Activated CD4-positive, alpha-beta T cell treated with anti-CD3 and anti-CD28 coated beads, Interleukin-2, amount 50 U/mL, for 48 hours (primary cell): ENCODE results near the gene UGT1A8.
"Not testable (repeated sequence)": the region's sequence is repeated elsewhere in the genome, so short reads cannot be mapped to it uniquely, and the experiment has no call there.

ENCODE experiments used
- DNase-seq, 2 experiments: peaks; one replicate each; pipeline ENCODE4 v3.0.0-alpha.2; 2020

The UGT1A8 gene

DNA sequence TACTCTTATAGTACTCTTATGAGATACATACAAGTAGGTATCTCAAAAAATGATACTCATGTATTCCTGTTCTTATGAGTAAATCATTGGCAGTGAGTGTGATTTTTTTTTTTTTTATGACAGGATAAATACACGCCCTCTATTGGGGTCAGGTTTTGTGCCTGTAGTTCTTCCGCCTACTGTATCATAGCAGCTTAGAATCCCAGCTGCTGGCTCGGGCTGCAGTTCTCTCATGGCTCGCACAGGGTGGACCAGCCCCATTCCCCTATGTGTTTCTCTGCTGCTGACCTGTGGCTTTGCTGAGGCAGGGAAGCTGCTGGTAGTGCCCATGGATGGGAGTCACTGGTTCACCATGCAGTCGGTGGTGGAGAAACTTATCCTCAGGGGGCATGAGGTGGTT, at the start of gene UGT1A8:
UGT1A8 (plus strand) TSS at position 158 of the 400 bp plus-strand sequence; CDS start at position 233, 75 bp downstream.
- DNase-seq, result not testable (repeated sequence)

DNA sequence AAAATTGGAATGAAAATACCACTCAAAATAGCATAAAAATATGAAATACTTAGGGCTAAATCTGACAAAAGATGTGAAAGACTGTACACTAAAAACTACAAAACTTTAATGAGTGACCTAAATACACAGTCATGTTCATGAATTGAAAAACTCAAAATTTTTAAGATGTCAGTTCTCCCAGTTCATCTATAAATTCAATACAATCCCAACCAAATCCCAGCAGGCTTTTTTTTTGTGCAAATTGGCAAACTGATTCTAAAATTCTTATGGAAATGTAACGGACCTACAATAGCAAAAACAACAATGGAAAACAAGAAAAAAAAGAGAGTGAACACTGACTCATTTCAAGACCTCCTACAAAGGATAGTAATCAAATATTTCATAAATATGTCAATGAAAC, 46.4 kb upstream of the UGT1A8 start:
- DNase-seq, result no peak

- no peak for DNase-seq
Observed at GRCh38 chr2:233571462-233571861, 46.0 kb upstream of the UGT1A8 start.

DNA sequence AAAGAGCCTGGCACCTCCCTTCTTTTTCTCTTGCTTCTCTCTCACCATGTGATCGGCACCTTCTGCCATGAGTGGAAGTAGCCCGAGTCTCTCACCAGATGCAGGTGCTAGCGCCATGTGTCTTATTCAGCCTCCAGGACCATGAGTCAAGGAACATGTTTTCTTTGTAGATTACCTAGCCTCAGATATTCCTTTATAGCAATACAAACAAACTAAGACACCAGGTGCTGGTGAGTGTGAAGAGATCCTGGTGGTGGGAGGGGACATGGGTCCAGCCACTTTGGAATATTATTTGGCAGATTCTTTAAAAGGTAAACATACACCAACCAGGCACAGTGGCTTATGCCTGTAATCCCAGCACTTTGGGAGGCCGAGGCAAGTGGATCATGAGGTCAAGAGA, 45.0 kb upstream of the UGT1A8 start:
- DNase-seq, result no peak

DNA sequence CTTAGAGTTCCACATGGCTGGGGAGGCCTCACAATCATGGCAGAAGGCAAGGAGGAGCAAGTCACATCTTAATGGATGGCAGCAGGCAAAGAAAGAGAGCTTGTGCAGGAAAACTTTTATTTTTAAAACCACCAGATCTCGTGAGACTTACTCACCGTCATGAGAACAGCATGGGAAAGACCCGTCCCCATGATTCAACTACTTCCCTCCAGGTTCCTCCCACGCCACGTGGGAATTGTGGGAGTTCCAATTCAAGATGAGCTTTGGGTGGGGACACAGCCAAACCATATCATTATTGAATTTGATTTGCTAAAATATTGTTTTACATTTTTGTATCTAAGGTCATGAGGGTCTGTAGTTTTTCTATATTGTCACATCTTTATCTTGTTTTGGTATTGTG, 40.1 kb upstream of the UGT1A8 start:
- not testable (repeated sequence) for DNase-seq

DNA sequence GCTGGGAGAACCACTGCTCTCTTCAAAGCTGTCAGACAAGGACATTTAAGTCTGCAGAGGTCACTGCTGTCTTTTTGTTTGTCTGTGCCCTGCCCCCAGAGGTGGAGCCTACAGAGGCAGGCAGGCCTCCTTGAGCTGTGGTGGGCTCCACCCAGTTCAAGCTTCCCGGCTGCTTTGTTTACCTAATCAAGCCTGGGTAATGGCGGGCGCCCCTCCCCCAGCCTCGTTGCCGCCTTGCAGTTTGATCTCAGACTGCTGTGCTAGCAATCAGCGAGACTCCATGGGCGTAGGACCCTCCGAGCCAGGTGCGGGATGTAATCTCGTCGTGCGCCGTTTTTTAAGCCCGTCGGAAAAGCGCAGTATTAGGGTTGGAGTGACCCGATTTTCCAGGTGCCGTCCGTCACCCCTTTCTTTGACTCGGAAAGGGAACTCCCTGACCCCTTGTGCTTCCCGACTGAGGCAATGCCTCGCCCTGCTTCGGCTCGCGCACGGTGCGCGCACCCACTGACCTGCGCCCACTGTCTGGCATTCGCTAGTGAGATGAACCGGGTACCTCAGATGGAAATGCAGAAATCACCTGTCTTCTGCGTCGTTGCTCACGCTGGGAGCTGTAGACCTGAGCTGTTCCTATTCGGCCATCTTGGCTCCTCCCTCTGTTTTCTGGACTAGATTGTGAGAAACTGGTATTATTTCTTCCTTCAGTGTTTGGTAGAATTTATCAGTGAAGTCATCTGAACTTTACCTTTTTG, 34.0 kb upstream of the UGT1A8 start:
- not testable (repeated sequence) for DNase-seq

- DNase-seq, result no peak
Observed at GRCh38 chr2:233584210-233584609, 33.2 kb upstream of the UGT1A8 start.

GRCh38 chr2:233588400-233588799, 29.0 kb upstream of the UGT1A8 start:
- no peak for DNase-seq

DNA sequence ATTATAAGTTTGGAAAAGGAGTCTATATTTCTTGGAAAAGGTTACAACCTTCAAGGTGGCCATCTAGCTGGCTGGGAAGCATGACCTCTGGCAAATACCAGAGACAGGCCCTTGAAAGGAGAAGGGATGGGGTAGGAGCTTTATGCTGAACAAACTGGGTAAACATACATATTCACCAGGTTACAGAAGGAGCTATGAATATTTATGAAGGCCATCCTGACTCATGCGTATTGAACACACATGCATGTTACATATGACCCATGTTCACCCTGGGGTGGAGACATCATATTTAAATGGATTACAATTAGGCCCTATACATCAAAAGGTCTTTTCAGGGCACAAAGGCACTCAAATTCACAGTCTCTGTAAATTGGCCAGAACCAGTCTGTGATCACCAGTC, 24.7 kb upstream of the UGT1A8 start:
- not testable (repeated sequence) for DNase-seq

- DNase-seq, result no peak
Observed at GRCh38 chr2:233593201-233593600, 24.2 kb upstream of the UGT1A8 start.

DNA sequence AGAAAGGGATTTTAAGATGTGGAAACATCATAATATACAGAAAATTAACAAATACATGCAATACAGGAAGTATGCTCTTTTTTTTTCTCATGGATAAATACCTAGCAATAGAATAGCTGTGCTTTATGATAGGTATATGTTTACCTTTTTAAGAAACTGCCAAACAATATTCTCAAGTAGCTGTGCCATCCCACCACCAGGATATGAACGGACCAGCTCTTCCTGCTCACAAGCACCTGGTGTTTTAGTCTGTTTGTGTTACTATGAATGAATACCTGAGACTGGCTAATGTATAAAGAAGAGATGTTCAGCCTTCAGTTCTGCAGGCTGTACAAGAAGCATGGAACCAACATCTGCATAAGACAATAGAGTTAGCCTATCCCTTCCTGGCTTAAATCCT, 19.9 kb upstream of the UGT1A8 start:
- DNase-seq, result no peak

GRCh38 chr2:233598952-233599351, 18.5 kb upstream of the UGT1A8 start:
- DNase-seq, result no peak

DNA sequence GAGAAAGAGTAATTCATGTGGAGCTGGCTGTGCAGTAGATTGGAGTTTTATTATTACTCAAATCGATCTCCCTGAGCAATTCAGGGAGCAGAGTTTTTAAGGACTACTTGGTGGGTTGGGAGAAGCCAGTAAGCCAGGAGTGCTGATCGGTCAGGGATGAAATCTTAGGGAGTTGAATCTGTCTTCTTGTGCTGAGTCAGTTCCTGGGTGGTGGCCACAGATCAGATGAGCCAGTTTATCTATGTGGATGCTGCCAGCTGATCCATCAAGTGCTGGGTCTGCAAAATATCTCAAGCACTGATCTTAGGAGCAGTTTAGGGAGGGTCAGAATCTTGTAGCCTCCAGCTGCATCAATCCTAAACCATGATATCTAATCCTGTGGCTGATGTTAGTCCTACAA, 17.0 kb upstream of the UGT1A8 start:
- no peak for DNase-seq

DNA sequence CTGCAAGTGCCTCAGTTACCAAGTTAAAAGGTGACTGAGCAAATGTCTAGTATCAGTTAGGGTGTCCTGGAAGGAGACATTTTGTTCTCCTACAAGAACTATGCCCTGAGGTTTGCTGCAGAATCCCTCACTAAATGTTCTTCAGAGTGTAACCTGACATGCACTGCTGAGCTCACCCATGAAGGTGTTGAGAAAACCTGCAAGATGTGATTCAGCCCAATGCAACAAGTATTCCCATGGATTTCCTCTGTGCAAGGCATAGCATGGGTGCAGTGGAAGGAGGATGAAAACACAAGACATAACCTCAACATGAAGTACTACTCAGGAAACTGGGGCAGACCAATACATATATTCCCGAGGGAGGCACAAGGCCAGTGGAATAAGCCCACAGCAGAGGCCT, 15.4 kb upstream of the UGT1A8 start:
- no peak for DNase-seq

DNA sequence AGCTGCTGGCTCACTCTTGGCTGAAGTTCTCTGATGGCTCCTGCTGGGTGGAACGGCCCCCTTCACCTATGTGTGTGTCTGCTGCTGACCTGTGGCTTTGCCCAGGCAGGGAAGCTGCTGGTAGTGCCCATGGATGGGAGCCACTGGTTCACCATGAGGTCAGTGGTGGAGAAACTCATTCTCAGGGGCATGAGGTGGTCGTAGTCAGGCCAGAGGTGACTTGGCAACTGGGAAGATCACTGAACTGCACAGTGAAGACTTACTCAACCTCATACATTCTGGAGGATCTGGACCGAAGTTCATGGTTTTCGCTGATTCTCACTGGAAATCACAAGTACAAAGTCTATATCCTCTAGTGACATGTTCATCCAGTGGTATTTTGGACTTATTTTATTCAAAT, 13.9 kb upstream of the UGT1A8 start:
- DNase-seq, result no peak

DNA sequence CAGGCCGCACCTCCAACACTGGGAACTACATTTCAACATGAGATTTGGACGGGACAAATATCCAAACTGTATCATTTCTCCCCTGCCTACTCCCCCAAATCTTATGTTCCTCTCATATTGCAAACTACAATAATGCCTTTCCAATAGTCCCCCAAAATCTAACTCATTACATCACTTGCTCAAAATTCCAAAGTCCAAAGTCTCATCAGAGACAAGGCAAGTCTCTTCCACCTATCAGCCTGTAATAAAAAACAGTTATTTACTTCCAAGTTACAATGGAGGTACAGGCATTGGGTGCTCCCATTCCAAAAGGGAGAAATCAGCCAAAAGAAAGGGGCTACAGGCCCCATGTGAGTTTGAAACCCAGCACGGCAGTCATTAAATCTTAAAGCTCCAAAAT, 12.6 kb upstream of the UGT1A8 start:
- no peak for DNase-seq

DNA sequence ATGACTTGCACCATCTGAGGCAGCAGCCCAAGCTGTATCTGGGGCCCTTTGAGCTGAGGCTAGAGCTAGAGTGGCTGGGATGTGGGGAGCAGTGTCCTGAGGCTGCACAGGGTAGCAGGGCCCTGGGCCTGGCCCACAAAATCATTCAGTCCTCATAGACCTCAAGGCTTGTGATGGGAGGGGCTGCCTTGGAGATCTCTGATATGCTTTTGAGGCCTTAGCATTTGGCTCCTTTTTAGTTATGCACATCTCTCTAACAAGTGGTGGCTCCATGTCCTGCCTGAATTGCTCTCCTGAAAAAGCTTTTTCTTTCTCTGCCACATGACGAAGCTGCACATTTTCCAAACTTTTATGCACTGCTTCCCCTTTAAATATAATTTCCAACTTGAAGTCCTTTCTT, 11.8 kb upstream of the UGT1A8 start:
- DNase-seq, result no peak

DNA sequence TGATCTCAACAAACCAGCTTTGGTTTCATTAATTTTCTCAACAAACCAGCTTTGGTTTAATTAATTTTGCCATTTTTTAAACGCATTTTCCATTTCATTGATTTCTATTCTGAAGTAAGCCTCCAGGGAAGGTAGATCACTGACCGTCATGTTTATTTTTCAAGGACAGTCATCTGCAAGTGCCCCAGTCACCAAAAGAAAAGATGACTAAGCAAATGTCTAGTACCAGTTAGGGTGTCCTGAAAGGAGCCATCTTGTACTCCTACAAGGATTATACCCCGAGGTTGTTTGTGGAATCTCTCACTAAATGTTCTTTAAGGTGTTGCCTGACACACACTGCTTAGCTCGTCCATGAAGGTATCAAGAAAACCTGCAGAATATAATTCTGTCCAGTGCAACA, 6.1 kb upstream of the UGT1A8 start:
- DNase-seq, result no peak

DNA sequence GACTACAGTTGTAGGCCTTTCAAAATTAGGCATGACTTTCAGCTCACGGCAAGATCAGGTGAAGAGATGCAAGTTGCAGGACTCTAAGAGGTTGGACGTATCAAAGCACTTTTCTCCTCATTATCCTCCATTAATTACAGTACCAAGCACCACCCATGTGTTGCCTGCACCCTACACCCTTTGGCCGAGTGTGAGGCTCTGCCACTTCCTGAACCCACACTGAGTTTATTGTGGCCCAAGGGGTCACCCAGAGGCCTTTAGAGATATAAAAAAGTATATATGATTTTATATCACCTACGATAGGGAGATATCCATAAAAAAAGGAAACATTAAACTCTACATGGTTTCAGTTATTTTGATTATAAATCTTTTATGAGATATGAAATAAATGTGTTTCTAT, 2.8 kb downstream of the UGT1A8 start:
- DNase-seq, result no peak

- not testable (repeated sequence) for DNase-seq
Observed at GRCh38 chr2:233621863-233622262, 4.4 kb downstream of the UGT1A8 start.

- DNase-seq, result no peak
Observed at GRCh38 chr2:233627331-233628025, 10.0 kb downstream of the UGT1A8 start.

DNA sequence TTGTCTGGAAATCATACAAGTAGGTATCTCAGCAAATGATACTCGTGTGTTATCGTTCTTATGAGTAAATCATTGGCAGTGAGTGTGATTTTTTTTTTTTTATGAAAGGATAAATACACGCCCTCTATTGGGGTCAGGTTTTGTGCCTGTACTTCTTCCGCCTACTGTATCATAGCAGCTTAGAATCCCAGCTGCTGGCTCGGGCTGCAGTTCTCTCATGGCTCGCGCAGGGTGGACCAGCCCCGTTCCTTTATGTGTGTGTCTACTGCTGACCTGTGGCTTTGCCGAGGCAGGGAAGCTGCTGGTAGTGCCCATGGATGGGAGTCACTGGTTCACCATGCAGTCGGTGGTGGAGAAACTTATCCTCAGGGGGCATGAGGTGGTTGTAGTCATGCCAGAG, 18.9 kb downstream of the UGT1A8 start, which contains the start of gene UGT1A10:
UGT1A10 (plus strand) TSS at position 143 of the 400 bp plus-strand sequence; CDS start at position 218, 75 bp downstream.
- not testable (repeated sequence) for DNase-seq

DNA sequence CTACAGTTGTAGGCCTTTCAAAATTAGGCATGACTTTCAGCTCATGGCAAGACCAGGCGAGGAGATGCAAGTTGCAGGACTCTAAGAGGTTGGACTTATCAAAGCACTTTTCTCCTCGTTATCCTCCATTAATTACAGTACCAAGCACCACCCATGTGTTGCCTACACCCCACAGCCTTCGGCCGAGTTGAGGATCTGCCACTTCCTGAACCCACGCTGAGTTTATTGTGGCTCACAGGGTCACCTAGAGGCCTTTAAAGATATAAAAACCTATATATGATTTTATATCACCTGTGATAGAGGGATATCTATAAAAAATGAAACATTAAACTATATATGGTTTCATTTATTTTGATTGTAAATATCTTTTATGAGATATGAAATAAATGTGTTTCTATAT, 21.4 kb downstream of the UGT1A8 start:
- no peak for DNase-seq

DNA sequence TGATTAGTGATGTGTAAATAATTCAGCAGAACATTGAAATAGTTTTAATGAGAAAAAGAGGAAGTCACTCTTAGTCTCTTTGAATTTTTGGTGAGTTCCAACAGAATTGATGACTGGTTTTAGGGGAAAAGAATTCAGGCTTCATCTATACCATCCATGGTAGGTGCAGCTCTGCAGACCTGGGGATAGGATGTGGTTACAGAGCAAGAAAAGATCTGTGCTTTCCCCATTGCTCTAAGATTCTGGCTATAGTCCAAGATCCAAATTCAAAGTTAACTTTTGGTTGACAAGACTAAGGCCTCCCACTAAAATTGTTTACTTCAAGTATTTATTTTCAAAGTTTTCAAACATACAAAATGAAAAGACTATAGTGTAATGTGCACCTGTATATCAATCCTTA, 22.4 kb downstream of the UGT1A8 start:
- no peak for DNase-seq
